ENCODE measurements around the gene LAMB3. TPM values are rescaled to one million over a fixed set of nuclear protein-coding genes. Genes with fewer than 3 reads are reported as not detected.

Gene LAMB3
- total RNA-seq, 1 experiment from 2014 or later: 0.28 TPM

- Mint-ChIP-seq H3K27ac (no peak overlapping the region; a peak in 1 of 7 replicates), H3K27me3 (ENCODE audit: low read depth) (peaks cover 30% of the 10 kb centered on the region), H3K36me3 (ENCODE audit: insufficient read depth in 1 of 3, low read depth in 3 of 3) (no peaks in the 10 kb centered on the region), H3K4me3 (no peak overlapping the region), H3K9me3 (peaks cover 2 to 3% of the 10 kb centered on the region in 2 experiments; a peak in 2 of 5 replicates), H3K4me1 (peaks cover 11 to 22% of the 10 kb centered on the region in 2 experiments)
- H3K4me2 ChIP-seq (ENCODE audit: insufficient read depth, insufficient read length, low read length): no peak overlapping the region
- no peak overlapping the region for H2BK120ac ChIP-seq (ENCODE audit: low read depth, low read length, poor library complexity, severe bottlenecking)
- no peak overlapping the region for H3K18ac ChIP-seq (ENCODE audit: insufficient read length, low read depth, low read length)
- no peak overlapping the region for H2BK15ac ChIP-seq (ENCODE audit: low read depth, low read length)
- no peak overlapping the region for H2BK12ac ChIP-seq (ENCODE audit: insufficient read length, low read depth, low read length)
- no peaks in the 10 kb centered on the region for H3K9me3 ChIP-seq (ENCODE audit: control insufficient read depth, low read depth, low read length)
- no peak overlapping the region for H3K23ac ChIP-seq (ENCODE audit: insufficient read length, low read depth, low read length)
- H3K56ac ChIP-seq (ENCODE audit: insufficient read length, low read depth, low read length): no peak overlapping the region
- H2AFZ ChIP-seq (ENCODE audit: low read length): no peak overlapping the region
- no peak overlapping the region for H2BK5ac ChIP-seq (ENCODE audit: insufficient read length, low read length)
- DNase-seq: no peak
- H4K20me1 ChIP-seq (ENCODE audit: control insufficient read depth, insufficient read depth, insufficient read length): no peaks in the 10 kb centered on the region
- H2BK20ac ChIP-seq (ENCODE audit: low read depth, low read length, poor library complexity, severe bottlenecking): no peak overlapping the region
- H3K79me1 ChIP-seq (ENCODE audit: insufficient read depth, low read depth, low read length, poor library complexity, severe bottlenecking): no peaks in the 10 kb centered on the region
- no peak overlapping the region for H3K4ac ChIP-seq (ENCODE audit: low read depth, low read length)
- no peaks in the 10 kb centered on the region for H3K79me2 ChIP-seq (ENCODE audit: insufficient read depth, low read length)
- no peak overlapping the region for H4K5ac ChIP-seq (ENCODE audit: insufficient read length, low read depth, low read length)
- H3K9ac ChIP-seq (ENCODE audit: extremely low read depth, insufficient read length, low read length): no peak overlapping the region
- H3T11ph ChIP-seq (ENCODE audit: low read length): no peak overlapping the region
- no CpG with 5 or more reads among the region's 6 CpGs for WGBS (ENCODE audit: extremely low coverage, insufficient read length, low lambda C conversion rate)
- no peak overlapping the region for H4K91ac ChIP-seq (ENCODE audit: insufficient read length, low read depth, low read length)
- no peak overlapping the region for H3K27ac ChIP-seq (ENCODE audit: insufficient read length, low read depth, low read length)
- H3K23me2 ChIP-seq (ENCODE audit: insufficient read length, low read depth, low read length, poor library complexity, severe bottlenecking): no peaks in the 10 kb centered on the region
- H2AK5ac ChIP-seq (ENCODE audit: insufficient read length, low read length): no peak overlapping the region
- TF ChIP-seq CTCF (conservative IDR thresholded peaks at IDR 0.05): no peak
- no peak overlapping the region for H3K14ac ChIP-seq (ENCODE audit: insufficient read depth, low read length)
- peaks cover 4% of the 10 kb centered on the region; the same call in 1 of the 2 replicates for H3K27me3 ChIP-seq (ENCODE audit: insufficient read depth, low read length)
- H3K4me1 ChIP-seq (ENCODE audit: insufficient read depth, low read length): no peaks in the 10 kb centered on the region
- H4K8ac ChIP-seq (replicated peaks; ENCODE audit: insufficient read length, low read depth, low read length): no peak overlapping the region
Measured at GRCh38 chr1:209589863-209590262, 62.4 kb downstream of the LAMB3 start.
